Neural crest cell (in vitro differentiated cells): ENCODE data around the gene ELK1. TPM values are rescaled to one million over a fixed set of nuclear protein-coding genes. Genes with fewer than 3 reads are reported as not detected.

Experiments
- DNase-seq: peaks from one replicate; pipeline ENCODE4 v3.0.0; 2021; ENCODE audit warnings: low read depth, mixed read lengths, low spot score
- H3K27ac Mint-ChIP-seq: one replicate; pipeline ENCODE4 v1.8.0; 2021; ENCODE audit warnings: mild to moderate bottlenecking, mixed read lengths; ENCODE audit not compliant: unreplicated experiment
- H3K27me3 Mint-ChIP-seq: 2 replicates; pipeline ENCODE4 v1.8.0; 2021; ENCODE audit warnings: low read depth, mild to moderate bottlenecking, mixed read lengths
- H3K36me3 Mint-ChIP-seq: 2 replicates; pipeline ENCODE4 v1.8.0; 2021; ENCODE audit warnings: low read depth, mild to moderate bottlenecking, mixed read lengths
- H3K4me1 Mint-ChIP-seq: 2 replicates; pipeline ENCODE4 v1.8.0; 2021; ENCODE audit warnings: mixed read lengths
- H3K4me3 Mint-ChIP-seq: one replicate; pipeline ENCODE4 v1.8.0; 2021; ENCODE audit warnings: mild to moderate bottlenecking, mixed read lengths
- H3K9me3 Mint-ChIP-seq: 2 replicates; pipeline ENCODE4 v1.8.0; 2021; ENCODE audit warnings: mixed read lengths
- microRNA-seq: library from miRNA; unstranded; fragments of <30 nt; microRNA quantifications from one replicate; pipeline ENCODE4, GENCODE V29; 2020
- total RNA-seq: library from RNA; stranded (reverse); gene quantifications from 2 replicates; pipeline ENCODE4 v1.2.1, GENCODE V29; 2021
- TF ChIP-seq, protein P1 (sequence below): fragments of 200-600 bp; sonication (generic); conservative IDR thresholded peaks from 2 replicates; pipeline ENCODE4 v1.5.0; 2021; ENCODE audit warnings: antibody characterized with exemption, mild to moderate bottlenecking

ELK1 gene
- total RNA-seq, 1 donor from 2014 or later = 27.4 TPM

DNA sequence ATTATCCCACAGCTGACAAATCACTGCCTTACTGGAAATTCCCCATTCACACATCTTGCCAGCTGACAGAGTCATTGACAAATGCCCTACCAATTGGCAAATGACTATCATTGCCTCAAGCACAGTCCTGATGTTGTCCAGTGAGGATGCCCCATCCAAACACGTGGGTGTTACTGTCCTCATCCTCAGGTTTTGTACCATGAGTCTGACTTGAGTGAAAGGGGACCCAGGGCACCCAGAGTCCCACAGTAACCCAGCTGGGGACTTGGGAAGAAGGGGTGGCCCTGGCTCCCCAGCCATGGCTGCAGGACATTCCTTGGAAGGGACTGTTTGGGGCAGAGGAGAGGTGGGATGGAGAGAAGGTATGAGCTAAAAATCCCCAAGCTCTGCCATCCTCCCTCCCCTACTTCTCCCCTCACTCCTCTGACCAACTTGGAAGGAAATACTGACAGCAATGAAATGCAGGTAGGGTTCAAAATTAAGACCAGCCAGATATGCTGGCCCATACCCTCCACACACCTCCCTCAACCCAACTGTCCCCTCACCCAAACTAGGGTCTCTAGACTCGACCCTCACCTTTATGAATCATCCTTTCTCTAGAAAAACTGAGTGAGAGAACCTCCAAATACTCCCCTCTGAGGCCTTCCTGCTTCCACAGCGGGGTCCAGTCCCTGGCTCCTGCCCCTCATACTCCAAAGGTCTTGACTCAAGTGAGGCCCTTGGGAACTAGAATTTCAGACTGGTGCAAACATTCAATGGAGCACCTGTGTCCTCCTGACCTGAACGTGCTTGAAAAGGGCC, 63.1 kb downstream of the ELK1 start:
- Mint-ChIP-seq H3K27me3 (no peaks in the 10 kb centered on the region), H3K4me1 (peaks cover 7% of the 10 kb centered on the region), H3K36me3 (peaks cover 4% of the 10 kb centered on the region), H3K9me3 (peaks cover 2% of the 10 kb centered on the region), H3K27ac (no peak overlapping the region), H3K4me3 (no peak overlapping the region)
- DNase-seq = no peak
- TF ChIP-seq, protein P1, sequence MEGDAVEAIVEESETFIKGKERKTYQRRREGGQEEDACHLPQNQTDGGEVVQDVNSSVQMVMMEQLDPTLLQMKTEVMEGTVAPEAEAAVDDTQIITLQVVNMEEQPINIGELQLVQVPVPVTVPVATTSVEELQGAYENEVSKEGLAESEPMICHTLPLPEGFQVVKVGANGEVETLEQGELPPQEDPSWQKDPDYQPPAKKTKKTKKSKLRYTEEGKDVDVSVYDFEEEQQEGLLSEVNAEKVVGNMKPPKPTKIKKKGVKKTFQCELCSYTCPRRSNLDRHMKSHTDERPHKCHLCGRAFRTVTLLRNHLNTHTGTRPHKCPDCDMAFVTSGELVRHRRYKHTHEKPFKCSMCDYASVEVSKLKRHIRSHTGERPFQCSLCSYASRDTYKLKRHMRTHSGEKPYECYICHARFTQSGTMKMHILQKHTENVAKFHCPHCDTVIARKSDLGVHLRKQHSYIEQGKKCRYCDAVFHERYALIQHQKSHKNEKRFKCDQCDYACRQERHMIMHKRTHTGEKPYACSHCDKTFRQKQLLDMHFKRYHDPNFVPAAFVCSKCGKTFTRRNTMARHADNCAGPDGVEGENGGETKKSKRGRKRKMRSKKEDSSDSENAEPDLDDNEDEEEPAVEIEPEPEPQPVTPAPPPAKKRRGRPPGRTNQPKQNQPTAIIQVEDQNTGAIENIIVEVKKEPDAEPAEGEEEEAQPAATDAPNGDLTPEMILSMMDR = no peak

DNA sequence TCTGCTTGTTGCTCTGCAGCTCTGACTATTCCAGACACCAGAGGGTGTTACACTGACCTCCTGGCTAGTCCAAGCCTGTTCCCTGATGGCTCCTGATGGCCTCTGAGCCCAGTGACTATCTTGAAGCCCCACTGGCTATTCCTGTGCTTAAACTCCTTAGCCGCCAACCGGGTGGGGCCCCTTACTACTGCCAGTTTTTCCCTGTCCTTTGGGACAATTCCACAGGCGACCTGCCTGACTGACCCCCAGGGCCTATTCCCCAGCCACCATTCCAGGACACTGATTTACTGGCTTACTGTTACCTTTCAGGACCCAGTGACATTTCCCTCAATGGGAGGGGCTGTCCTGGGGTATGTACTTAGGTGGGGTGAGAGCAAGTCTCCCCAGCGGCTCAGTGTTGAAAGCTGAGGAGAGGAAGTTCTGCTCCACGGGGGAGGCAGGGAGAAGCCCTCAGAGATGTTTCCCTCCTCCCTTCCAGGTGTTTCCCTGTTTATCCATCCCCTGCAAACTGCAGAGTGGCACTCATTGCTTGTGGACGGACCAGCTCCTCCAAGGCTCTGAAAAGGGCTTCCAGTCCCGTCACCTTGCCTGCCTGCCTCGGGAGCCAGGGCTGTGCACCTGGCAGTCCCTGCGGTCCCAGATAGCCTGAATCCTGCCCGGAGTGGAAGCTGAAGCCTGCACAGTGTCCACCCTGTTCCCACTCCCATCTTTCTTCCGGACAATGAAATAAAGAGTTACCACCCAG, 64.1 kb downstream of the ELK1 start:
- no peak for DNase-seq
- H3K4me1 Mint-ChIP-seq = peaks cover 13% of the 10 kb centered on the region
- H3K27ac Mint-ChIP-seq = no peak overlapping the region
- H3K9me3 Mint-ChIP-seq = peaks cover 2% of the 10 kb centered on the region
- TF ChIP-seq, protein P1 = no peak
- no peak overlapping the region for H3K4me3 Mint-ChIP-seq
- H3K36me3 Mint-ChIP-seq = peaks cover 4% of the 10 kb centered on the region
- no peaks in the 10 kb centered on the region for H3K27me3 Mint-ChIP-seq

Small RNAs within 50 kb of the gene (microRNA-seq; reads per million reads assigned to microRNA genes)
- not detected for gene MIR4769

Other genes with a start within 250 kb of the ELK1 start
- gene ZNF41, start 167.3 kb downstream of the ELK1 start, total RNA-seq = 7.1 and 7.8 TPM in 2 replicates
- 55.7 and 56.3 TPM in 2 replicates for gene ARAF, start 89.4 kb downstream of the ELK1 start, total RNA-seq
- gene TIMP1, start 68.1 kb downstream of the ELK1 start, total RNA-seq = 63.8 and 69.4 TPM in 2 replicates
- gene SYN1, start 30.7 kb downstream of the ELK1 start, total RNA-seq = 4.5 and 4.9 TPM in 2 replicates
- gene CFP, start 20.6 kb downstream of the ELK1 start, total RNA-seq = 1.6 and 1.7 TPM in 2 replicates
- 93.7 and 95.7 TPM in 2 replicates for gene UXT, start 8.6 kb upstream of the ELK1 start, total RNA-seq
- gene ZNF81, start 186.3 kb upstream of the ELK1 start, total RNA-seq = 10.1 and 12.3 TPM in 2 replicates